GM12801 (cell line): ENCODE results near the gene TTC7B.

ENCODE experiments used
- CTCF ChIP-seq: IDR thresholded peaks from one replicate; pipeline ENCODE4 v1.5.1; 2011; ENCODE audit warnings: control low read depth; ENCODE audit not compliant: insufficient read length; ENCODE audit errors: extremely low read depth

Gene TTC7B

GRCh38 chr14:90747909-90748308, 68.3 kb downstream of the TTC7B start:
- TF ChIP-seq CTCF, result no peak

GRCh38 chr14:90743826-90744225, 72.4 kb downstream of the TTC7B start:
- TF ChIP-seq CTCF, result no peak

- no peak for TF ChIP-seq CTCF
Observed at GRCh38 chr14:90743425-90743824, 72.8 kb downstream of the TTC7B start.

GRCh38 chr14:90742729-90743128, 73.5 kb downstream of the TTC7B start:
- TF ChIP-seq CTCF, result no peak

- no peak for TF ChIP-seq CTCF
Observed at GRCh38 chr14:90742252-90742651, 74.0 kb downstream of the TTC7B start.

GRCh38 chr14:90741682-90741946, 74.6 kb downstream of the TTC7B start:
- TF ChIP-seq CTCF, result no peak

GRCh38 chr14:90740946-90741681, 75.1 kb downstream of the TTC7B start:
- no peak for TF ChIP-seq CTCF
